IMR-90 (cell line): ENCODE data around the gene GABBR2. TPM values are rescaled to one million over a fixed set of nuclear protein-coding genes. Genes with fewer than 3 reads are reported as not detected.
A peak's percentile ranks its signal among the peaks of the same experiment; 100 is the strongest.

Experiments
- ATAC-seq: fragments of 200-7000 bp; cut with Tn5 transposase; 2 replicates; pipeline ENCODE4 v1.9.1; 2020; ENCODE audit warnings: low read depth, mild to moderate bottlenecking, moderate library complexity
- Bru-seq: library from RNA; stranded (reverse); fragments of 400-500 nt; gene quantifications from one replicate; lab custom pipeline; 2021; lab: Mats Ljungman, UMichigan
- BruChase-seq, 2 experiments: library from RNA; stranded (reverse); fragments of 400-500 nt; gene quantifications; one replicate each; lab custom pipeline; 2021; lab: Mats Ljungman, UMichigan
- BruUV-seq: library from RNA; stranded (reverse); fragments of 400-500 nt; replicated peaks from 2 replicates; lab custom pipeline; 2021; lab: Mats Ljungman, UMichigan
- CTCF ChIA-PET: fragments of 300-600 bp; formaldehyde crosslinking; extraction: SDS; loops from one replicate; lab custom pipeline; 2021; ENCODE audit warnings: antibody characterized with exemption; lab: Yijun Ruan, JAX
- POLR2A ChIA-PET: fragments of 300-600 bp; sonication (Branson Sonifier 250); formaldehyde crosslinking; loops from one replicate; lab custom pipeline; 2022; ENCODE audit warnings: antibody characterized with exemption; ENCODE audit not compliant: unreplicated experiment; lab: Charles Lee
- DNase-seq: peaks from one replicate; pipeline ENCODE4 v3.0.0; 2013
- H2AFZ ChIP-seq: replicated peaks from 2 replicates; pipeline ENCODE3; 2013; ENCODE audit warnings: low read length, mild to moderate bottlenecking; ENCODE audit not compliant: poor library complexity
- H2AK5ac ChIP-seq: 2 replicates; pipeline ENCODE4 v1.6.1; 2013; ENCODE audit warnings: low read depth, low read length, inconsistent platforms
- H2AK9ac ChIP-seq: replicated peaks from 2 replicates; pipeline ENCODE3; 2013; ENCODE audit warnings: mild to moderate bottlenecking, low read depth, low read length, moderate library complexity; ENCODE audit not compliant: poor library complexity
- H2BK120ac ChIP-seq: 2 replicates; pipeline ENCODE4 v1.6.1; 2013; ENCODE audit warnings: low read depth, low read length, inconsistent platforms
- H2BK15ac ChIP-seq: 3 replicates; pipeline ENCODE4 v1.6.1; 2013; ENCODE audit warnings: low read depth, low read length, inconsistent platforms
- H2BK20ac ChIP-seq: 2 replicates; pipeline ENCODE4 v1.6.1; 2013; ENCODE audit warnings: low read depth, mild to moderate bottlenecking, inconsistent platforms, low read length, moderate library complexity
- H2BK5ac ChIP-seq: 2 replicates; pipeline ENCODE4 v1.6.1; 2013; ENCODE audit warnings: mild to moderate bottlenecking, low read depth, low read length, inconsistent platforms; ENCODE audit not compliant: poor library complexity, severe bottlenecking
- H3K14ac ChIP-seq: replicated peaks from 2 replicates; pipeline ENCODE4 v1.6.1; 2013; ENCODE audit warnings: low read depth, low read length, inconsistent platforms
- H3K18ac ChIP-seq: 2 replicates; pipeline ENCODE4 v1.6.1; 2013; ENCODE audit warnings: low read depth, low read length, control low read depth
- H3K23ac ChIP-seq: 2 replicates; pipeline ENCODE4 v1.6.1; 2013; ENCODE audit warnings: low read depth, low read length, inconsistent platforms
- H3K27ac ChIP-seq: 2 replicates; pipeline ENCODE4 v1.5.1; 2013; ENCODE audit warnings: mild to moderate bottlenecking, control low read depth, low read length; ENCODE audit not compliant: insufficient read depth
- H3K27me3 ChIP-seq: 2 replicates; pipeline ENCODE4 v1.6.1; 2013; ENCODE audit warnings: low read length; ENCODE audit not compliant: control insufficient read depth, insufficient read depth
- H3K36me3 ChIP-seq: 2 replicates; pipeline ENCODE4 v1.6.1; 2013; ENCODE audit warnings: low read length, mixed read lengths; ENCODE audit not compliant: control insufficient read depth, insufficient read depth
- H3K4ac ChIP-seq: 2 replicates; pipeline ENCODE4 v1.6.1; 2013; ENCODE audit warnings: low read depth, low read length, inconsistent platforms
- H3K4me1 ChIP-seq: 2 replicates; pipeline ENCODE4 v1.6.1; 2013; ENCODE audit warnings: low read length, mixed read lengths; ENCODE audit not compliant: control insufficient read depth, insufficient read depth
- H3K4me2 ChIP-seq: 2 replicates; pipeline ENCODE4 v1.6.1; 2013; ENCODE audit warnings: low read depth, mild to moderate bottlenecking, control low read depth, low read length, moderate library complexity
- H3K4me3 ChIP-seq: 2 replicates; pipeline ENCODE4 v1.5.1; 2013; ENCODE audit warnings: low read depth, mild to moderate bottlenecking, control low read depth, low read length, moderate library complexity; ENCODE audit not compliant: insufficient read depth
- H3K56ac ChIP-seq: 2 replicates; pipeline ENCODE4 v1.6.1; 2013; ENCODE audit warnings: low read length, inconsistent platforms; ENCODE audit not compliant: insufficient read depth; ENCODE audit errors: extremely low read depth
- H3K79me1 ChIP-seq, 2 experiments: 2 replicates each; pipeline ENCODE4 v1.6.1; 2013; ENCODE audit warnings: low read length in 2 of 2, inconsistent platforms in 1 of 2, low read depth in 1 of 2
- H3K9ac ChIP-seq: 2 replicates; pipeline ENCODE4 v1.6.1; 2013; ENCODE audit warnings: low read depth, low read length, control low read depth
- H3K9me1 ChIP-seq: 2 replicates; pipeline ENCODE4 v1.6.1; 2013; ENCODE audit warnings: low read length, inconsistent platforms; ENCODE audit not compliant: insufficient read depth
- H3K9me3 ChIP-seq: 2 replicates; pipeline ENCODE4 v1.6.1; 2013; ENCODE audit warnings: low read length; ENCODE audit not compliant: control insufficient read depth, insufficient read depth
- H4K20me1 ChIP-seq: 2 replicates; pipeline ENCODE4 v1.6.1; 2013; ENCODE audit warnings: low read length, inconsistent platforms; ENCODE audit not compliant: insufficient read depth
- H4K5ac ChIP-seq: 2 replicates; pipeline ENCODE4 v1.6.1; 2013; ENCODE audit warnings: mild to moderate bottlenecking, low read depth, low read length, control low read depth
- H4K8ac ChIP-seq, 2 experiments: 2 replicates each; pipeline ENCODE4 v1.6.1; 2013; ENCODE audit warnings: low read depth in 2 of 2, low read length in 2 of 2, control low read depth in 1 of 2, inconsistent platforms in 1 of 2
- H4K91ac ChIP-seq: 2 replicates; pipeline ENCODE4 v1.6.1; 2013; ENCODE audit warnings: low read depth, low read length, inconsistent platforms; ENCODE audit not compliant: insufficient read depth
- BHLHE40 ChIP-seq: fragments of 150-350 bp; IDR thresholded peaks from 2 replicates; pipeline ENCODE4 v1.6.1; 2016; ENCODE audit warnings: mild to moderate bottlenecking, low read depth, low read length
- CHD1 ChIP-seq: IDR thresholded peaks from 2 replicates; pipeline ENCODE4 v1.6.1; 2012; ENCODE audit warnings: low read depth, low read length, improper control_type of control experiment
- MAZ ChIP-seq: IDR thresholded peaks from 2 replicates; pipeline ENCODE4 v1.6.1; 2012; ENCODE audit warnings: low read depth, mild to moderate bottlenecking, low read length, improper control_type of control experiment, moderate library complexity, borderline replicate concordance
- MXI1 ChIP-seq: IDR thresholded peaks from 2 replicates; pipeline ENCODE4 v1.6.1; 2012; ENCODE audit warnings: low read depth, mild to moderate bottlenecking, low read length, moderate library complexity, borderline replicate concordance
- NFE2L2 ChIP-seq: fragments of 150-350 bp; IDR thresholded peaks from 2 replicates; pipeline ENCODE4 v1.6.1; 2016; ENCODE audit warnings: low read depth, mild to moderate bottlenecking, low read length
- POLR2A ChIP-seq: IDR thresholded peaks from 2 replicates; pipeline ENCODE4 v1.6.1; 2012; ENCODE audit warnings: mild to moderate bottlenecking, low read depth, low read length
- RAD21 ChIP-seq: IDR thresholded peaks from 2 replicates; pipeline ENCODE4 v1.6.1; 2012; ENCODE audit warnings: low read length, improper control_type of control experiment
- RCOR1 ChIP-seq: IDR thresholded peaks from 2 replicates; pipeline ENCODE4 v1.6.1; 2012; ENCODE audit warnings: mild to moderate bottlenecking, low read length, improper control_type of control experiment; ENCODE audit not compliant: insufficient replicate concordance
- RFX5 ChIP-seq: IDR thresholded peaks from 2 replicates; pipeline ENCODE4 v1.8.0; 2012; ENCODE audit warnings: low read depth, mild to moderate bottlenecking, low read length, moderate library complexity
- SMC3 ChIP-seq: fragments of 150-350 bp; IDR thresholded peaks from 2 replicates; pipeline ENCODE4 v1.6.1; 2016; ENCODE audit warnings: low read depth, mild to moderate bottlenecking, antibody characterized with exemption, low read length, moderate library complexity
- USF2 ChIP-seq: fragments of 150-350 bp; IDR thresholded peaks from 2 replicates; pipeline ENCODE4 v1.6.1; 2017; ENCODE audit warnings: mild to moderate bottlenecking, antibody characterized with exemption, low read length, low read depth
- WGBS, 2 experiments: methylation state at CpG; one replicate each; pipeline versions ENCODE4 v1.1.5 to v1.1.7; 2013; ENCODE audit warnings: missing lambda C conversion rate in 2 of 2; ENCODE audit not compliant: insufficient read length in 1 of 2; ENCODE audit errors: extremely low coverage in 2 of 2; 5-methylcytosine and 5-hydroxymethylcytosine counted together
- dilution Hi-C: fragments of 300-500 bp; cut with HindIII; formaldehyde crosslinking; loops from one replicate; pipeline ENCODE4 v1.14.3; 2018; ENCODE audit warnings: low sequenced_read_pairs; ENCODE audit not compliant: unreplicated experiment
- in situ Hi-C: fragments of 300-500 bp; cut with MboI; formaldehyde crosslinking; loops from 3 replicates; pipeline ENCODE4 v1.14.3; 2019; ENCODE audit warnings: low sequenced_read_pairs, inconsistent platforms, mixed read lengths
- intact Hi-C: fragments of 100-400 bp; cut with micrococcal nuclease; formaldehyde crosslinking; loops from 2 replicates; pipeline ENCODE4 v1.10.0; 2022
- long read RNA-seq: library from polyadenylated mRNA; unstranded; transcript quantifications from one replicate; pipeline ENCODE4 v2.0.0, GENCODE V29; 2021; ENCODE audit not compliant: unreplicated experiment
- polyA plus RNA-seq, 3 experiments: library from polyadenylated mRNA; depleted of rRNA; stranded (reverse); fragments of >200 nt; gene quantifications; 2 replicates each; pipeline ENCODE4 v1.2.3, GENCODE V29; 2012; ENCODE audit warnings: low replicate concordance in 1 of 3
- total RNA-seq: library from RNA; depleted of rRNA; stranded (reverse); fragments of >200 nt; gene quantifications from 2 replicates; pipeline ENCODE4 v1.2.3, GENCODE V29; 2012; rRNA removed
- TF ChIP-seq, protein P1 (sequence below): conservative IDR thresholded peaks from 2 replicates; pipeline ENCODE4 v1.5.1; 2012; ENCODE audit warnings: mild to moderate bottlenecking, low read depth, low read length, improper control_type of control experiment

The GABBR2 gene
- 19.4 and 20.3 TPM in 2 replicates for total RNA-seq
- polyA plus RNA-seq (2012; rRNA removed): 14.2 and 15.4 TPM in 2 replicates
- polyA plus RNA-seq (2012; cell fraction: cytosol; rRNA removed): 9.2 and 11.7 TPM in 2 replicates
- polyA plus RNA-seq (2012; cell fraction: nucleus; rRNA removed; ENCODE audit: low replicate concordance): 5.3 and 6.3 TPM in 2 replicates
- Bru-seq, nascent RNA: percentile 67 among the genes with signal in this experiment
- percentile 51 among the genes with signal in this experiment for BruChase-seq, experiment 1, labeled RNA remaining after a 6-hour chase
- percentile 57 among the genes with signal in this experiment for BruChase-seq, experiment 2, labeled RNA remaining after a 2-hour chase
- long read RNA-seq, full-length matches to known transcripts: 30 of 57 reads
- long read RNA-seq, partial matches to known transcripts: 9 of 57 reads
- long read RNA-seq, other reads (novel, unspliced or antisense): 18 of 57 reads

DNA sequence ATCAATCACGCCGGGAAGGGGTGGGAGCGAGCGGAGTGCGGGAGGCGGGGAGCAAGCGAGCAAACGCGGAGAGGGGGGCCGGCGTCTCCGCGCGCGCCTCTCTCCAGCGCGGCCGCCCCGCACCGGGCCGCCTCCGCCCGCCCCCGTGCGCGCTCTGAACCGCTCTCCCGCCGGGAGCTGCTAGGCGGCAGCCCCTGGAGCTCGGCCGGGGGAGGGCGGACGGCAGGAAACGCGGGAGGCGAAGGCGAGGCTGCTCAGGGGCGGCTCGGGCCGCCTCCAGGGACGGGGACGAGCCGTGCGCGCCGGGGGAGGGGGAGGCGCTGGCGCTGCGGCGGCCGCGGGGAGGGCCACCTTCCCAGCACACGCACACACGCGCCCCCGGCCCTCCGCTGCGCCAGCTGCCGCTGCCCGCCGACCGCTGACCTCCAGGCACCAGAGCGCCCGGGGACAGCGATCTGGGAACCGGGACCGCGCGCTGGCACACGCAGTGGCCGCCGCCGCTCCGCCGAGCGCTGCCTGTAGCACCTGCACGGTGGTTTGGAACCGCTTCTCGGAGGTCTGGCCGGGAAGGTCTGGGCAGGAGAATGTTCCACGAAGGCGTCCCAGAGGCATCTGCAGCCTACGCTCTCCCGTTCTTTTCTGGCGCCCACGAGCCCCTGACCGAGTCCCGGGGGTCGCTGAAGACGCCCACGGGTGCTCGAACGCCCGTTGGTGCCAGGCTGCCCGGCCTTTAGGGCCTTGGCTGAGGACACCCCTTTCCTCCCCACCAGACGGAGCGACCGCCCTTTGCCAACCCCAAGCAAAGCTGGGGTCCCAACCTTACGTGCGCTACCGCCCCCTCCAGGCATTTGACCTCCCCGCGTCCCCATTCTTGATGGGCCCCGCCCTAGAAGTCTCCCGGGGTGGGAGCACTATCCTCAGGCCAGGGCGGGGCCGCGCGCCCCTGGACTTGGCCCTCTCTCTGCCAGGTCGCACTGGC, at the start of gene GABBR2:
Gene GABBR2 (minus strand): TSS at position 3 of the 979 bp plus-strand sequence. CDS start 198 bp downstream, outside the sequence.
- Histone ChIP-seq H4K20me1 (peaks cover 15% of the 10 kb centered on the region), H2AK9ac (peak within 1 kb of the TSS; percentile 62), H3K18ac (no peak within 1 kb of the TSS), H4K5ac (no peak within 1 kb of the TSS), H3K23ac (peak within 1 kb of the TSS; percentile 24; the same call in 1 of the 2 replicates), H3K27ac (peak within 1 kb of the TSS; percentile 1), H3K14ac (0 out of 2 replicates have a peak within 1 kb of the TSS, but pooled peaks have one; percentile 20), H3K4me2 (peak within 1 kb of the TSS; percentile 76), H2AFZ (peak within 1 kb of the TSS; percentile 80), H3K4ac (peak within 1 kb of the TSS; percentile 45), H4K8ac (no peak within 1 kb of the TSS; a peak in 1 of 4 replicates), H2BK5ac (peak within 1 kb of the TSS; percentile 64), H3K9me1 (peaks cover 4% of the 10 kb centered on the region; the same call in 1 of the 2 replicates), H3K4me3 (peak within 1 kb of the TSS; percentile 45), H3K36me3 (no peaks in the 10 kb centered on the region), H2BK15ac (no peak within 1 kb of the TSS), H3K79me1 (peaks cover 4 to 15% of the 10 kb centered on the region in 2 experiments; a peak in 2 of 4 replicates), H4K91ac (peak within 1 kb of the TSS; percentile 31; the same call in 1 of the 2 replicates), H3K4me1 (peaks cover 5% of the 10 kb centered on the region), H3K27me3 (peaks cover 14% of the 10 kb centered on the region), H2AK5ac (peak within 1 kb of the TSS; percentile 69; the same call in 1 of the 2 replicates), H2BK120ac (no peak within 1 kb of the TSS), H3K56ac (no peak within 1 kb of the TSS), H3K9ac (peak within 1 kb of the TSS; percentile 27), H3K9me3 (no peaks in the 10 kb centered on the region), H2BK20ac (no peak within 1 kb of the TSS)
- DNase-seq: peak; percentile 4
- no TSS peak for BruUV-seq
- dilution Hi-C loops: no loop called here
- 2% methylated on average over 78 of the region's 111 CpGs; no CpG with 5 or more reads in 1 of the 2 experiments for WGBS, 2 experiments
- intact Hi-C loops: loop anchor here (5.0 to 10.0 kb wide), 4 partner anchors 104 to 637 kb away; no protein-coding TSS in a partner anchor
- POLR2A ChIA-PET: no interaction called here
- CTCF ChIA-PET: interaction anchor here (1.6 kb wide), 1 partner anchor 393 kb away, joined by 4 read pairs; no protein-coding TSS in a partner anchor
- in situ Hi-C loops: loop anchor here (5.0 kb wide), 1 partner anchor 392 kb away; no protein-coding TSS in a partner anchor
- peak; percentile 27 for ATAC-seq
- no peak for TF ChIP-seq SMC3
- TF ChIP-seq MAZ: no peak
- TF ChIP-seq BHLHE40: no peak
- no peak for TF ChIP-seq MXI1
- TF ChIP-seq RAD21: no peak
- no peak for TF ChIP-seq USF2
- no peak for TF ChIP-seq NFE2L2
- TF ChIP-seq CHD1: no peak
- TF ChIP-seq RCOR1: no peak
- TF ChIP-seq POLR2A: no peak
- TF ChIP-seq, protein P1, sequence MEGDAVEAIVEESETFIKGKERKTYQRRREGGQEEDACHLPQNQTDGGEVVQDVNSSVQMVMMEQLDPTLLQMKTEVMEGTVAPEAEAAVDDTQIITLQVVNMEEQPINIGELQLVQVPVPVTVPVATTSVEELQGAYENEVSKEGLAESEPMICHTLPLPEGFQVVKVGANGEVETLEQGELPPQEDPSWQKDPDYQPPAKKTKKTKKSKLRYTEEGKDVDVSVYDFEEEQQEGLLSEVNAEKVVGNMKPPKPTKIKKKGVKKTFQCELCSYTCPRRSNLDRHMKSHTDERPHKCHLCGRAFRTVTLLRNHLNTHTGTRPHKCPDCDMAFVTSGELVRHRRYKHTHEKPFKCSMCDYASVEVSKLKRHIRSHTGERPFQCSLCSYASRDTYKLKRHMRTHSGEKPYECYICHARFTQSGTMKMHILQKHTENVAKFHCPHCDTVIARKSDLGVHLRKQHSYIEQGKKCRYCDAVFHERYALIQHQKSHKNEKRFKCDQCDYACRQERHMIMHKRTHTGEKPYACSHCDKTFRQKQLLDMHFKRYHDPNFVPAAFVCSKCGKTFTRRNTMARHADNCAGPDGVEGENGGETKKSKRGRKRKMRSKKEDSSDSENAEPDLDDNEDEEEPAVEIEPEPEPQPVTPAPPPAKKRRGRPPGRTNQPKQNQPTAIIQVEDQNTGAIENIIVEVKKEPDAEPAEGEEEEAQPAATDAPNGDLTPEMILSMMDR: no peak
- no peak for TF ChIP-seq RFX5
